Measurements from ENCODE around the gene ATP13A2. TPM values are rescaled to one million over a fixed set of nuclear protein-coding genes. Genes with fewer than 3 reads are reported as not detected.

The ATP13A2 gene
- polyA plus RNA-seq, 1 of the 3 experiments (the other 2 are of a cell fraction), result 29.3 TPM

DNA sequence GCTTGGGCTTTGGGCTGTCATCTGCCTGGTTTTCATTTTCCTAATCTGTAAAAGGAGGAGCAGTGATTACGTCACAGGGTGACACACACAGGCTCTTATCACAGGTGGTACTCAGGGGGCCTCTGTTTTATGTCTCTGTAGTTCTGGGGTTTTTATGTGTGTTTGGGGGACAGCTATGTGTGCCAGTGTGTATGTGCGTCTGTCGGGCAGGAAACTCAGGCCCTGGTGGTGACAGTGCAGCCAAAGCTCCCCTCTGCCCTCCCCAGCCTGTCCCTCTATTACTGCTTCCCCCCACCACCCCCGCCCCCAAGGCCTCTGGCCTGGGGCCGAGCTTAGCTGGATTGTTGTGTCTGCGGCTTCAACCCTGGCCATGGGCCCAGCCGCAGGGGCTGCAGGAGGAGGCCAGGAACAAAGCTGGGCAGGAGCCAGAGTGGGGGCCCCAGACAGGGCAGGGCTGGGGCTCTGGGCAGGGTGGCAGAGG is 44.6 kb downstream of the ATP13A2 start:
- CTCF ChIA-PET, result interaction anchor here (0.8 to 20.3 kb wide), 7 partner anchors 8 to 75 kb away, joined by 3 to 408 read pairs (median 4); partner anchors contain the start of gene SDHB
- peaks cover 6 to 12% of the 10 kb centered on the region in 2 experiments for H3K36me3 ChIP-seq (replicated peaks in 1 of 2; ENCODE audit: control insufficient read depth in 1 of 2, insufficient read depth in 2 of 2, low read length in 1 of 2)
- peak; percentile 70 for DNase-seq
- H3F3A ChIP-seq (replicated peaks; ENCODE audit: insufficient read depth), result peaks cover 9% of the 10 kb centered on the region
- no peaks in the 10 kb centered on the region for H3K9me2 ChIP-seq
- H3K79me2 ChIP-seq (ENCODE audit: insufficient read depth), result no peaks in the 10 kb centered on the region
- no peak overlapping the region for H3K4me3 ChIP-seq (ENCODE audit: low read depth in 2 of 2, low read length in 1 of 2)
- H2AFZ ChIP-seq (ENCODE audit: low read depth), result no peak overlapping the region
- peak overlapping the region; percentile 5; the same call in 1 of the 2 replicates for H3K9ac ChIP-seq
- no peaks in the 10 kb centered on the region for H3K9me3 ChIP-seq
- H3K4me1 ChIP-seq (ENCODE audit: control insufficient read depth in 1 of 2, insufficient read depth in 2 of 2, low read depth in 1 of 2, low read length in 1 of 2), result peaks cover 11 to 32% of the 10 kb centered on the region in 2 experiments; a peak in 2 of 4 replicates
- H3K4me2 ChIP-seq, result peak overlapping the region; percentile 52; the same call in 1 of the 2 replicates
- H3K27me3 ChIP-seq (ENCODE audit: insufficient read depth), result no peaks in the 10 kb centered on the region
- H3K27ac ChIP-seq (ENCODE audit: low read depth in 2 of 2, low read length in 1 of 2), result peak overlapping the region in 1 of 2 experiments; percentile 76; a peak in 2 of 4 replicates
- WGBS (ENCODE audit: low lambda C conversion rate), result 14% methylated on average over 2 of the region's 7 CpGs
- peaks cover 10% of the 10 kb centered on the region; the same call in 1 of the 2 replicates for H4K20me1 ChIP-seq (ENCODE audit: insufficient read depth)
- POLR2A ChIA-PET, result interaction anchor here (0.7 to 3.1 kb wide), 7 partner anchors 9 to 66 kb away, joined by 3 to 39 read pairs (median 4); partner anchors contain the start of gene MFAP2
- TF ChIP-seq FOXJ3 (CRISPR knock-in tag; IDR thresholded peaks at IDR 0.05), result 0 out of 2 replicates have a peak, but pooled peaks have one; percentile 28
- TF ChIP-seq, protein P1, sequence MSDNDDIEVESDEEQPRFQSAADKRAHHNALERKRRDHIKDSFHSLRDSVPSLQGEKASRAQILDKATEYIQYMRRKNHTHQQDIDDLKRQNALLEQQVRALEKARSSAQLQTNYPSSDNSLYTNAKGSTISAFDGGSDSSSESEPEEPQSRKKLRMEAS (IDR thresholded peaks at IDR 0.05; ENCODE audit: low read depth), result no peak
- peak; percentile 82 for TF ChIP-seq TCF12 (IDR thresholded peaks at IDR 0.05)
- TF ChIP-seq RAD21 (IDR thresholded peaks at IDR 0.05; ENCODE audit: low read length), result no peak
- TF ChIP-seq YY1 (IDR thresholded peaks at IDR 0.05; ENCODE audit: low read depth), result no peak
- TF ChIP-seq, protein P2, sequence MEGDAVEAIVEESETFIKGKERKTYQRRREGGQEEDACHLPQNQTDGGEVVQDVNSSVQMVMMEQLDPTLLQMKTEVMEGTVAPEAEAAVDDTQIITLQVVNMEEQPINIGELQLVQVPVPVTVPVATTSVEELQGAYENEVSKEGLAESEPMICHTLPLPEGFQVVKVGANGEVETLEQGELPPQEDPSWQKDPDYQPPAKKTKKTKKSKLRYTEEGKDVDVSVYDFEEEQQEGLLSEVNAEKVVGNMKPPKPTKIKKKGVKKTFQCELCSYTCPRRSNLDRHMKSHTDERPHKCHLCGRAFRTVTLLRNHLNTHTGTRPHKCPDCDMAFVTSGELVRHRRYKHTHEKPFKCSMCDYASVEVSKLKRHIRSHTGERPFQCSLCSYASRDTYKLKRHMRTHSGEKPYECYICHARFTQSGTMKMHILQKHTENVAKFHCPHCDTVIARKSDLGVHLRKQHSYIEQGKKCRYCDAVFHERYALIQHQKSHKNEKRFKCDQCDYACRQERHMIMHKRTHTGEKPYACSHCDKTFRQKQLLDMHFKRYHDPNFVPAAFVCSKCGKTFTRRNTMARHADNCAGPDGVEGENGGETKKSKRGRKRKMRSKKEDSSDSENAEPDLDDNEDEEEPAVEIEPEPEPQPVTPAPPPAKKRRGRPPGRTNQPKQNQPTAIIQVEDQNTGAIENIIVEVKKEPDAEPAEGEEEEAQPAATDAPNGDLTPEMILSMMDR (IDR thresholded peaks at IDR 0.05), result no peak
- TF ChIP-seq MXI1 (IDR thresholded peaks at IDR 0.05; ENCODE audit: low read depth, low read length), result no peak
- TF ChIP-seq MEF2A (IDR thresholded peaks at IDR 0.05; ENCODE audit: borderline replicate concordance, low read depth), result no peak
- TF ChIP-seq SIN3A (IDR thresholded peaks at IDR 0.05; ENCODE audit: borderline replicate concordance, low read depth, low read length), result no peak
- no peak for TF ChIP-seq CHD2 (IDR thresholded peaks at IDR 0.05; ENCODE audit: low read length, partially characterized antibody)
- TF ChIP-seq, protein P3, sequence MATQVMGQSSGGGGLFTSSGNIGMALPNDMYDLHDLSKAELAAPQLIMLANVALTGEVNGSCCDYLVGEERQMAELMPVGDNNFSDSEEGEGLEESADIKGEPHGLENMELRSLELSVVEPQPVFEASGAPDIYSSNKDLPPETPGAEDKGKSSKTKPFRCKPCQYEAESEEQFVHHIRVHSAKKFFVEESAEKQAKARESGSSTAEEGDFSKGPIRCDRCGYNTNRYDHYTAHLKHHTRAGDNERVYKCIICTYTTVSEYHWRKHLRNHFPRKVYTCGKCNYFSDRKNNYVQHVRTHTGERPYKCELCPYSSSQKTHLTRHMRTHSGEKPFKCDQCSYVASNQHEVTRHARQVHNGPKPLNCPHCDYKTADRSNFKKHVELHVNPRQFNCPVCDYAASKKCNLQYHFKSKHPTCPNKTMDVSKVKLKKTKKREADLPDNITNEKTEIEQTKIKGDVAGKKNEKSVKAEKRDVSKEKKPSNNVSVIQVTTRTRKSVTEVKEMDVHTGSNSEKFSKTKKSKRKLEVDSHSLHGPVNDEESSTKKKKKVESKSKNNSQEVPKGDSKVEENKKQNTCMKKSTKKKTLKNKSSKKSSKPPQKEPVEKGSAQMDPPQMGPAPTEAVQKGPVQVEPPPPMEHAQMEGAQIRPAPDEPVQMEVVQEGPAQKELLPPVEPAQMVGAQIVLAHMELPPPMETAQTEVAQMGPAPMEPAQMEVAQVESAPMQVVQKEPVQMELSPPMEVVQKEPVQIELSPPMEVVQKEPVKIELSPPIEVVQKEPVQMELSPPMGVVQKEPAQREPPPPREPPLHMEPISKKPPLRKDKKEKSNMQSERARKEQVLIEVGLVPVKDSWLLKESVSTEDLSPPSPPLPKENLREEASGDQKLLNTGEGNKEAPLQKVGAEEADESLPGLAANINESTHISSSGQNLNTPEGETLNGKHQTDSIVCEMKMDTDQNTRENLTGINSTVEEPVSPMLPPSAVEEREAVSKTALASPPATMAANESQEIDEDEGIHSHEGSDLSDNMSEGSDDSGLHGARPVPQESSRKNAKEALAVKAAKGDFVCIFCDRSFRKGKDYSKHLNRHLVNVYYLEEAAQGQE (IDR thresholded peaks at IDR 0.05; ENCODE audit: low read depth, low read length), result peak; percentile 64; the same call in 1 of the 2 replicates
- no peak for TF ChIP-seq JUND (IDR thresholded peaks at IDR 0.05)
- TF ChIP-seq TAF1 (IDR thresholded peaks at IDR 0.05; ENCODE audit: borderline replicate concordance, low read depth, low read length), result no peak
- no peak for TF ChIP-seq RCOR1 (IDR thresholded peaks at IDR 0.05; ENCODE audit: low read length)
- no peak for TF ChIP-seq EZH2phosphoT487 (IDR thresholded peaks at IDR 0.05; ENCODE audit: borderline replicate concordance, low read depth)
- TF ChIP-seq, protein P4, sequence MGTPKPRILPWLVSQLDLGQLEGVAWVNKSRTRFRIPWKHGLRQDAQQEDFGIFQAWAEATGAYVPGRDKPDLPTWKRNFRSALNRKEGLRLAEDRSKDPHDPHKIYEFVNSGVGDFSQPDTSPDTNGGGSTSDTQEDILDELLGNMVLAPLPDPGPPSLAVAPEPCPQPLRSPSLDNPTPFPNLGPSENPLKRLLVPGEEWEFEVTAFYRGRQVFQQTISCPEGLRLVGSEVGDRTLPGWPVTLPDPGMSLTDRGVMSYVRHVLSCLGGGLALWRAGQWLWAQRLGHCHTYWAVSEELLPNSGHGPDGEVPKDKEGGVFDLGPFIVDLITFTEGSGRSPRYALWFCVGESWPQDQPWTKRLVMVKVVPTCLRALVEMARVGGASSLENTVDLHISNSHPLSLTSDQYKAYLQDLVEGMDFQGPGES (IDR thresholded peaks at IDR 0.05; ENCODE audit: low read depth, low read length), result no peak
- no peak for TF ChIP-seq GABPA (IDR thresholded peaks at IDR 0.05; ENCODE audit: low read depth)
- peak; percentile 21 to 51; a peak in 2 of 4 replicates for TF ChIP-seq EP300 (IDR thresholded peaks at IDR 0.05; ENCODE audit: borderline replicate concordance in 1 of 2, low read depth in 1 of 2, low read length in 1 of 2)
- no peak for TF ChIP-seq NRF1 (IDR thresholded peaks at IDR 0.05; ENCODE audit: low read depth, low read length)
- TF ChIP-seq, protein P5, sequence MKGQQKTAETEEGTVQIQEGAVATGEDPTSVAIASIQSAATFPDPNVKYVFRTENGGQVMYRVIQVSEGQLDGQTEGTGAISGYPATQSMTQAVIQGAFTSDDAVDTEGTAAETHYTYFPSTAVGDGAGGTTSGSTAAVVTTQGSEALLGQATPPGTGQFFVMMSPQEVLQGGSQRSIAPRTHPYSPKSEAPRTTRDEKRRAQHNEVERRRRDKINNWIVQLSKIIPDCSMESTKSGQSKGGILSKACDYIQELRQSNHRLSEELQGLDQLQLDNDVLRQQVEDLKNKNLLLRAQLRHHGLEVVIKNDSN (IDR thresholded peaks at IDR 0.05; ENCODE audit: borderline replicate concordance, low read depth), result no peak
- peak; percentile 46; the same call in 1 of the 2 replicates for TF ChIP-seq POLR2AphosphoS5 (IDR thresholded peaks at IDR 0.05; ENCODE audit: low read depth, low read length)
- TF ChIP-seq FOXM1 (IDR thresholded peaks at IDR 0.05; ENCODE audit: low read depth), result no peak
- TF ChIP-seq, protein P6, sequence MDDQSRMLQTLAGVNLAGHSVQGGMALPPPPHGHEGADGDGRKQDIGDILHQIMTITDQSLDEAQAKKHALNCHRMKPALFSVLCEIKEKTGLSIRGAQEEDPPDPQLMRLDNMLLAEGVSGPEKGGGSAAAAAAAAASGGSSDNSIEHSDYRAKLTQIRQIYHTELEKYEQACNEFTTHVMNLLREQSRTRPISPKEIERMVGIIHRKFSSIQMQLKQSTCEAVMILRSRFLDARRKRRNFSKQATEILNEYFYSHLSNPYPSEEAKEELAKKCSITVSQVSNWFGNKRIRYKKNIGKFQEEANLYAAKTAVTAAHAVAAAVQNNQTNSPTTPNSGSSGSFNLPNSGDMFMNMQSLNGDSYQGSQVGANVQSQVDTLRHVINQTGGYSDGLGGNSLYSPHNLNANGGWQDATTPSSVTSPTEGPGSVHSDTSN (IDR thresholded peaks at IDR 0.05), result no peak
- TF ChIP-seq TEAD4 (IDR thresholded peaks at IDR 0.05; ENCODE audit: borderline replicate concordance, insufficient read depth), result peak; percentile 56; the same call in 1 of the 2 replicates
- no peak for TF ChIP-seq SMC3 (IDR thresholded peaks at IDR 0.05; ENCODE audit: low read depth, low read length)
- no peak for TF ChIP-seq RFX5 (IDR thresholded peaks at IDR 0.05; ENCODE audit: low read length)
